ENCODE results near the gene ADGRA3. TPM values are rescaled to one million over a fixed set of nuclear protein-coding genes. Genes with fewer than 3 reads are reported as not detected.

ADGRA3 gene
- polyA plus RNA-seq, 3 donors, result 0.07 TPM; not detected in 2

- Mint-ChIP-seq H3K4me1 (no peaks in the 10 kb centered on the region), H3K9me3 (peaks cover 5 to 36% (median 24%) of the 10 kb centered on the region in 7 donors), H3K27me3 (ENCODE audit: low read depth in 3 of 3) (no peaks in the 10 kb centered on the region), H3K36me3 (no peaks in the 10 kb centered on the region), H3K27ac (no peak overlapping the region), H3K4me3 (no peak overlapping the region)
- no peak for TF ChIP-seq CTCF (IDR thresholded peaks at IDR 0.05)
- Histone ChIP-seq H3K9me3 (replicated peaks in 1 of 2; ENCODE audit: control insufficient read depth in 1 of 2, insufficient read depth in 1 of 2, low read length in 2 of 2) (peaks cover 12 to 24% of the 10 kb centered on the region in 2 donors), H3K4me3 (replicated peaks in 1 of 3; ENCODE audit: low read depth in 2 of 3, low read length in 3 of 3) (no peak overlapping the region), H3K4me2 (replicated peaks; ENCODE audit: extremely low read depth, low read length, poor library complexity, severe bottlenecking) (no peak overlapping the region), H3K9ac (ENCODE audit: insufficient read depth, low read length, poor library complexity, severe bottlenecking) (no peak overlapping the region), H3K79me2 (ENCODE audit: insufficient read depth, low read length) (no peaks in the 10 kb centered on the region), H3K27ac (ENCODE audit: low read depth in 1 of 2, low read length in 2 of 2) (no peak overlapping the region), H3K27me3 (ENCODE audit: control insufficient read depth in 2 of 2, insufficient read depth in 2 of 2, low read length in 2 of 2) (no peaks in the 10 kb centered on the region), H4K20me1 (ENCODE audit: insufficient read depth, low read length) (no peaks in the 10 kb centered on the region), H3K4me1 (ENCODE audit: control insufficient read depth in 1 of 2, insufficient read depth in 2 of 2, low read length in 2 of 2) (no peaks in the 10 kb centered on the region), H2AFZ (ENCODE audit: insufficient read depth, low read depth, low read length, poor library complexity, severe bottlenecking) (no peak overlapping the region), H3K36me3 (replicated peaks in 1 of 2; ENCODE audit: control insufficient read depth in 1 of 2, insufficient read depth in 2 of 2, low read length in 2 of 2) (no peaks in the 10 kb centered on the region)
- DNase-seq, result no peak
- WGBS (ENCODE audit: insufficient coverage), result 100% methylated on average over 1 of the region's 1 CpG
- intact Hi-C loops (cut with micrococcal nuclease), result no loop called here
Observed at GRCh38 chr4:22534374-22534773, 18.5 kb upstream of the ADGRA3 start.

GRCh38 chr4:22532896-22533295 lies 17.0 kb upstream of the ADGRA3 start:
- no CpG with 5 or more reads among the region's 1 CpG for WGBS (ENCODE audit: insufficient coverage)

More at GRCh38 chr4:22532896-22533295, 17.0 kb upstream of the ADGRA3 start:
- Mint-ChIP-seq H3K9me3 (peaks cover 5 to 39% (median 22%) of the 10 kb centered on the region in 7 donors), H3K4me1 (no peaks in the 10 kb centered on the region), H3K27ac (no peak overlapping the region), H3K27me3 (ENCODE audit: low read depth in 3 of 3) (no peaks in the 10 kb centered on the region), H3K36me3 (no peaks in the 10 kb centered on the region), H3K4me3 (no peak overlapping the region)
- DNase-seq, result no peak
- Histone ChIP-seq H2AFZ (ENCODE audit: insufficient read depth, low read depth, low read length, poor library complexity, severe bottlenecking) (no peak overlapping the region), H3K27ac (ENCODE audit: low read depth in 1 of 2, low read length in 2 of 2) (no peak overlapping the region), H4K20me1 (ENCODE audit: insufficient read depth, low read length) (no peaks in the 10 kb centered on the region), H3K4me3 (replicated peaks in 1 of 3; ENCODE audit: low read depth in 2 of 3, low read length in 3 of 3) (no peak overlapping the region), H3K9ac (ENCODE audit: insufficient read depth, low read length, poor library complexity, severe bottlenecking) (no peak overlapping the region), H3K4me2 (replicated peaks; ENCODE audit: extremely low read depth, low read length, poor library complexity, severe bottlenecking) (no peak overlapping the region), H3K79me2 (ENCODE audit: insufficient read depth, low read length) (no peaks in the 10 kb centered on the region), H3K4me1 (ENCODE audit: control insufficient read depth in 1 of 2, insufficient read depth in 2 of 2, low read length in 2 of 2) (no peaks in the 10 kb centered on the region), H3K27me3 (ENCODE audit: control insufficient read depth in 2 of 2, insufficient read depth in 2 of 2, low read length in 2 of 2) (no peaks in the 10 kb centered on the region), H3K36me3 (replicated peaks in 1 of 2; ENCODE audit: control insufficient read depth in 1 of 2, insufficient read depth in 2 of 2, low read length in 2 of 2) (no peaks in the 10 kb centered on the region), H3K9me3 (replicated peaks in 1 of 2; ENCODE audit: control insufficient read depth in 1 of 2, insufficient read depth in 1 of 2, low read length in 2 of 2) (peaks cover 12 to 24% of the 10 kb centered on the region in 2 donors)
- TF ChIP-seq CTCF (IDR thresholded peaks at IDR 0.05), result no peak
- intact Hi-C loops (cut with micrococcal nuclease), result no loop called here
